ENCODE results near the gene NOTCH2. TPM values are rescaled to one million over a fixed set of nuclear protein-coding genes. Genes with fewer than 3 reads are reported as not detected.

The NOTCH2 gene
- total and polyA plus RNA-seq, 3 experiments from 2014 or later, result 24.7 to 53.9 (median 47.1) TPM

- Histone ChIP-seq H3K4me1 (ENCODE audit: insufficient read depth, low read length) (no peaks in the 10 kb centered on the region), H3K4me3 (ENCODE audit: low read length) (no peak overlapping the region), H3K36me3 (ENCODE audit: insufficient read depth, low read length) (peaks cover 23% of the 10 kb centered on the region), H3K27ac (ENCODE audit: low read depth, low read length) (no peak overlapping the region), H3K9me3 (ENCODE audit: low read length) (no peaks in the 10 kb centered on the region), H3K27me3 (ENCODE audit: insufficient read depth, low read length, poor library complexity, severe bottlenecking) (no peaks in the 10 kb centered on the region)
- peaks cover 15 to 81% (median 18%) of the 10 kb centered on the region in 3 donors for H3K36me3 Mint-ChIP-seq
- peak overlapping the region in 2 of 8 donors; percentile 36 to 52 for H3K27ac Mint-ChIP-seq
- ChIA-PET CTCF (interaction anchor here (0.8 kb wide), 1 partner anchor 16 kb away, joined by 3 read pairs; no protein-coding TSS in a partner anchor), POLR2A (no interaction called here)
- no peaks in the 10 kb centered on the region for H3K27me3 Mint-ChIP-seq
- no peaks in the 10 kb centered on the region for H3K9me3 Mint-ChIP-seq
- H3K4me3 Mint-ChIP-seq, result no peak overlapping the region
- no peak for DNase-seq
- H3K4me1 Mint-ChIP-seq, result peaks cover 3 to 5% (median 5%) of the 10 kb centered on the region in 3 donors
These were observed 104.6 kb downstream of the NOTCH2 start for GRCh38 chr1:119964673-119965363.

- Mint-ChIP-seq H3K27me3 (no peaks in the 10 kb centered on the region), H3K27ac (no peak overlapping the region), H3K36me3 (peaks cover 10 to 83% (median 26%) of the 10 kb centered on the region in 3 donors), H3K4me3 (no peak overlapping the region), H3K4me1 (peaks cover 0 to 5% (median 4%) of the 10 kb centered on the region in 3 donors), H3K9me3 (no peaks in the 10 kb centered on the region)
- DNase-seq, result no peak
- peaks cover 22% of the 10 kb centered on the region for H3K36me3 ChIP-seq (ENCODE audit: insufficient read depth, low read length)
- no peak overlapping the region for H3K4me3 ChIP-seq (ENCODE audit: low read length)
- ChIA-PET POLR2A (no interaction called here), CTCF (no interaction called here)
- no peaks in the 10 kb centered on the region for H3K9me3 ChIP-seq (ENCODE audit: low read length)
- H3K27me3 ChIP-seq (ENCODE audit: insufficient read depth, low read length, poor library complexity, severe bottlenecking), result no peaks in the 10 kb centered on the region
- no peaks in the 10 kb centered on the region for H3K4me1 ChIP-seq (ENCODE audit: insufficient read depth, low read length)
- no peak overlapping the region for H3K27ac ChIP-seq (ENCODE audit: low read depth, low read length)
These were observed 107.0 kb downstream of the NOTCH2 start for GRCh38 chr1:119962296-119962968.

GRCh38 chr1:119960501-119960900, 109.0 kb downstream of the NOTCH2 start:
- H3K27ac Mint-ChIP-seq, result no peak overlapping the region
- no peaks in the 10 kb centered on the region for H3K27me3 Mint-ChIP-seq
- no peak for DNase-seq
- H3K4me1 ChIP-seq (ENCODE audit: insufficient read depth, low read length), result no peaks in the 10 kb centered on the region
- ChIA-PET CTCF (interaction anchor here (1.1 kb wide), 1 partner anchor 11 kb away, joined by 3 read pairs; no protein-coding TSS in a partner anchor), POLR2A (no interaction called here)
- peaks cover 8% of the 10 kb centered on the region for H3K36me3 ChIP-seq (ENCODE audit: insufficient read depth, low read length)
- peaks cover 5 to 15% (median 14%) of the 10 kb centered on the region in 3 donors for H3K4me1 Mint-ChIP-seq
- H3K36me3 Mint-ChIP-seq, result peaks cover 5 to 73% (median 27%) of the 10 kb centered on the region in 3 donors
- no peaks in the 10 kb centered on the region for H3K27me3 ChIP-seq (ENCODE audit: insufficient read depth, low read length, poor library complexity, severe bottlenecking)
- no peaks in the 10 kb centered on the region for H3K9me3 Mint-ChIP-seq
- H3K27ac ChIP-seq (ENCODE audit: low read depth, low read length), result no peak overlapping the region
- H3K4me3 ChIP-seq (ENCODE audit: low read length), result no peak overlapping the region
- no peak overlapping the region for H3K4me3 Mint-ChIP-seq
- H3K9me3 ChIP-seq (ENCODE audit: low read length), result no peaks in the 10 kb centered on the region

GRCh38 chr1:119959268-119960220, 109.9 kb downstream of the NOTCH2 start:
- no peaks in the 10 kb centered on the region for H3K27me3 Mint-ChIP-seq

GRCh38 chr1:119958223-119958622, 111.2 kb downstream of the NOTCH2 start:
- Mint-ChIP-seq H3K27ac (peak overlapping the region in 3 of 8 donors; percentile 3 to 35 (median 23)), H3K36me3 (peaks cover 7 to 71% (median 33%) of the 10 kb centered on the region in 3 donors), H3K9me3 (no peaks in the 10 kb centered on the region), H3K4me3 (no peak overlapping the region), H3K27me3 (no peaks in the 10 kb centered on the region), H3K4me1 (peaks cover 5 to 15% (median 14%) of the 10 kb centered on the region in 3 donors)
- POLR2A ChIA-PET, result no interaction called here
- H3K9me3 ChIP-seq (ENCODE audit: low read length), result no peaks in the 10 kb centered on the region
- H3K36me3 ChIP-seq (ENCODE audit: insufficient read depth, low read length), result peaks cover 10% of the 10 kb centered on the region
- CTCF ChIA-PET, result no interaction called here
- no peak overlapping the region for H3K4me3 ChIP-seq (ENCODE audit: low read length)
- H3K27ac ChIP-seq (ENCODE audit: low read depth, low read length), result no peak overlapping the region
- H3K4me1 ChIP-seq (ENCODE audit: insufficient read depth, low read length), result no peaks in the 10 kb centered on the region
- H3K27me3 ChIP-seq (ENCODE audit: insufficient read depth, low read length, poor library complexity, severe bottlenecking), result no peaks in the 10 kb centered on the region
- no peak for DNase-seq

More at GRCh38 chr1:119959268-119960220, 109.9 kb downstream of the NOTCH2 start:
- no peaks in the 10 kb centered on the region for H3K27me3 ChIP-seq (ENCODE audit: insufficient read depth, low read length, poor library complexity, severe bottlenecking)
- H3K4me1 ChIP-seq (ENCODE audit: insufficient read depth, low read length), result no peaks in the 10 kb centered on the region
- H3K9me3 Mint-ChIP-seq, result no peaks in the 10 kb centered on the region
- DNase-seq, result no peak
- H3K4me1 Mint-ChIP-seq, result peaks cover 5 to 15% (median 14%) of the 10 kb centered on the region in 3 donors
- peaks cover 5 to 71% (median 30%) of the 10 kb centered on the region in 3 donors for H3K36me3 Mint-ChIP-seq
- H3K4me3 Mint-ChIP-seq, result no peak overlapping the region
- CTCF ChIA-PET, result interaction anchor here (1.1 kb wide), 1 partner anchor 10 kb away, joined by 3 read pairs; no protein-coding TSS in a partner anchor
- no peak overlapping the region for H3K27ac Mint-ChIP-seq
- POLR2A ChIA-PET, result no interaction called here
- H3K27ac ChIP-seq (ENCODE audit: low read depth, low read length), result no peak overlapping the region
- no peaks in the 10 kb centered on the region for H3K9me3 ChIP-seq (ENCODE audit: low read length)
- H3K4me3 ChIP-seq (ENCODE audit: low read length), result no peak overlapping the region
- peaks cover 8% of the 10 kb centered on the region for H3K36me3 ChIP-seq (ENCODE audit: insufficient read depth, low read length)

GRCh38 chr1:119956306-119956705, 113.2 kb downstream of the NOTCH2 start:
- Histone ChIP-seq H3K27ac (ENCODE audit: low read depth, low read length) (no peak overlapping the region), H3K36me3 (ENCODE audit: insufficient read depth, low read length) (peaks cover 9% of the 10 kb centered on the region), H3K9me3 (ENCODE audit: low read length) (no peaks in the 10 kb centered on the region), H3K4me1 (ENCODE audit: insufficient read depth, low read length) (no peaks in the 10 kb centered on the region), H3K27me3 (ENCODE audit: insufficient read depth, low read length, poor library complexity, severe bottlenecking) (no peaks in the 10 kb centered on the region), H3K4me3 (ENCODE audit: low read length) (no peak overlapping the region)
- DNase-seq, result no peak
- H3K9me3 Mint-ChIP-seq, result no peaks in the 10 kb centered on the region
- ChIA-PET CTCF (interaction anchor here (1.4 kb wide), 1 partner anchor 11 kb away, joined by 5 read pairs; no protein-coding TSS in a partner anchor), POLR2A (no interaction called here)
- H3K4me3 Mint-ChIP-seq, result no peak overlapping the region
- H3K4me1 Mint-ChIP-seq, result peaks cover 5 to 14% (median 11%) of the 10 kb centered on the region in 3 donors
- no peaks in the 10 kb centered on the region for H3K27me3 Mint-ChIP-seq
- H3K27ac Mint-ChIP-seq, result peak overlapping the region in 1 of 8 donors; percentile 21
- peaks cover 4 to 70% (median 25%) of the 10 kb centered on the region in 3 donors for H3K36me3 Mint-ChIP-seq

GRCh38 chr1:119954476-119955422, 114.7 kb downstream of the NOTCH2 start:
- Mint-ChIP-seq H3K27ac (no peak overlapping the region), H3K36me3 (peaks cover 4 to 79% (median 28%) of the 10 kb centered on the region in 3 donors), H3K4me1 (peaks cover 5 to 14% (median 11%) of the 10 kb centered on the region in 3 donors), H3K4me3 (no peak overlapping the region), H3K9me3 (no peaks in the 10 kb centered on the region), H3K27me3 (no peaks in the 10 kb centered on the region)
- H3K4me1 ChIP-seq (ENCODE audit: insufficient read depth, low read length), result no peaks in the 10 kb centered on the region
- no peak overlapping the region for H3K27ac ChIP-seq (ENCODE audit: low read depth, low read length)
- peaks cover 20% of the 10 kb centered on the region for H3K36me3 ChIP-seq (ENCODE audit: insufficient read depth, low read length)
- H3K27me3 ChIP-seq (ENCODE audit: insufficient read depth, low read length, poor library complexity, severe bottlenecking), result no peaks in the 10 kb centered on the region
- CTCF ChIA-PET, result interaction anchor here (1.5 kb wide), 1 partner anchor 13 kb away, joined by 6 read pairs; no protein-coding TSS in a partner anchor
- H3K4me3 ChIP-seq (ENCODE audit: low read length), result no peak overlapping the region
- H3K9me3 ChIP-seq (ENCODE audit: low read length), result no peaks in the 10 kb centered on the region
- DNase-seq, result no peak
- POLR2A ChIA-PET, result no interaction called here

All from CD8-positive, alpha-beta memory T cell (primary cell).